CD4-positive, alpha-beta T cell (primary cell): ENCODE measurements around the gene RNF130. TPM values are rescaled to one million over a fixed set of nuclear protein-coding genes. Genes with fewer than 3 reads are reported as not detected.

ENCODE experiments used
- ATAC-seq: fragments of 200-7000 bp; cut with Tn5 transposase; one replicate; pipeline ENCODE4 v1.10.0; 2022; ENCODE audit warnings: mild to moderate bottlenecking; ENCODE audit not compliant: poor library complexity
- CTCF ChIA-PET: fragments of 350-600 bp; sonication (Branson Sonifier 250); formaldehyde crosslinking; loops from one replicate; lab custom pipeline; 2021; ENCODE audit warnings: antibody characterized with exemption, inconsistent platforms; lab: Charles Lee
- POLR2A ChIA-PET: fragments of 350-600 bp; sonication (Branson Sonifier 250); formaldehyde crosslinking; loops from one replicate; lab custom pipeline; 2021; ENCODE audit warnings: antibody characterized with exemption, inconsistent platforms; lab: Charles Lee
- DNase-seq, 14 experiments: peaks; one replicate each; pipeline ENCODE4 v3.0.0-alpha.2; 2013 to 2020; ENCODE audit warnings: mixed read lengths in 2 of 14
- H3K27ac ChIP-seq, 2 donors: one replicate each; pipeline versions ENCODE4 v1.5.1 to v1.7.0; 2013; ENCODE audit warnings: low read length in 2 of 2, low read depth in 1 of 2, mild to moderate bottlenecking in 1 of 2
- H3K27me3 ChIP-seq, 2 experiments: 1 replicate in 1 of 2; 2 replicates in 1 of 2; pipeline versions ENCODE4 v1.6.1 to v1.7.0; 2013; ENCODE audit warnings: low read length in 2 of 2, control low read depth in 1 of 2, mild to moderate bottlenecking in 1 of 2, moderate library complexity in 1 of 2; ENCODE audit not compliant: insufficient read depth in 2 of 2, control insufficient read depth in 1 of 2
- H3K36me3 ChIP-seq: one replicate; pipeline ENCODE4 v1.6.1; 2013; ENCODE audit warnings: low read length, control low read depth; ENCODE audit not compliant: insufficient read depth
- H3K4me1 ChIP-seq: one replicate; pipeline ENCODE4 v1.6.1; 2013; ENCODE audit warnings: low read length, control low read depth; ENCODE audit not compliant: insufficient read depth
- H3K4me3 ChIP-seq: one replicate; pipeline ENCODE4 v1.5.1; 2013; ENCODE audit warnings: mild to moderate bottlenecking, low read length, moderate library complexity
- H3K9me3 ChIP-seq, 2 experiments: 1 replicate in 1 of 2; 2 replicates in 1 of 2; pipeline versions ENCODE4 v1.6.1 to v1.7.0; 2013; ENCODE audit warnings: low read length in 2 of 2, mild to moderate bottlenecking in 2 of 2, control low read depth in 1 of 2, moderate library complexity in 1 of 2; ENCODE audit not compliant: control insufficient read depth in 1 of 2, insufficient read depth in 1 of 2
- H3K27ac Mint-ChIP-seq: one replicate; pipeline ENCODE4 v1.8.0; 2020; ENCODE audit warnings: mixed read lengths
- H3K27me3 Mint-ChIP-seq: one replicate; pipeline ENCODE4 v1.8.0; 2021; ENCODE audit warnings: mixed read lengths
- H3K36me3 Mint-ChIP-seq: one replicate; pipeline ENCODE4 v1.8.0; 2021; ENCODE audit warnings: low read depth, mixed read lengths
- H3K4me1 Mint-ChIP-seq: one replicate; pipeline ENCODE4 v1.8.0; 2021; ENCODE audit warnings: low read depth, mixed read lengths
- H3K4me3 Mint-ChIP-seq: one replicate; pipeline ENCODE4 v1.8.0; 2020; ENCODE audit warnings: mild to moderate bottlenecking, mixed read lengths
- H3K9me3 Mint-ChIP-seq: one replicate; pipeline ENCODE4 v1.8.0; 2020; ENCODE audit warnings: mixed read lengths
- CTCF ChIP-seq: fragments of 200-600 bp; IDR thresholded peaks from one replicate; pipeline ENCODE4 v1.8.0; 2022; ENCODE audit warnings: antibody characterized with exemption, mild to moderate bottlenecking
- intact Hi-C, 2 experiments: fragments of 100-400 bp; cut with DNase I in 1 of 2; cut with micrococcal nuclease in 1 of 2; formaldehyde crosslinking; loops; one replicate each; pipeline versions ENCODE4 v1.15.1 to v1.9.0; 2023 to 2025; cut with DNase I, micrococcal nuclease
- polyA plus RNA-seq, 2 donors: library from polyadenylated mRNA; unstranded; fragments of 120-200 nt; gene quantifications; one replicate each; pipeline ENCODE4 v1.2.1, GENCODE V29; 2013
- total RNA-seq, 174 experiments: library from RNA in 2 of 174; stranded (reverse) in 2 of 174; gene quantifications; one replicate each; pipeline ENCODE4 v1.2.3 and lab custom pipeline; 2021 to 2026

The RNF130 gene, protein sequence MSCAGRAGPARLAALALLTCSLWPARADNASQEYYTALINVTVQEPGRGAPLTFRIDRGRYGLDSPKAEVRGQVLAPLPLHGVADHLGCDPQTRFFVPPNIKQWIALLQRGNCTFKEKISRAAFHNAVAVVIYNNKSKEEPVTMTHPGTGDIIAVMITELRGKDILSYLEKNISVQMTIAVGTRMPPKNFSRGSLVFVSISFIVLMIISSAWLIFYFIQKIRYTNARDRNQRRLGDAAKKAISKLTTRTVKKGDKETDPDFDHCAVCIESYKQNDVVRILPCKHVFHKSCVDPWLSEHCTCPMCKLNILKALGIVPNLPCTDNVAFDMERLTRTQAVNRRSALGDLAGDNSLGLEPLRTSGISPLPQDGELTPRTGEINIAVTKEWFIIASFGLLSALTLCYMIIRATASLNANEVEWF
- total RNA-seq (10 to 100 TPM; 18.2 to 19.1 TPM), total RNA-seq (lab: John Stamatoyannopoulos, UW) (12.1 to 51.1 (median 28.2) reads per million in 172 experiments)
- 38.5 TPM for polyA plus RNA-seq (2013, experiment 1 of 2)
- 27.8 TPM for polyA plus RNA-seq (2013, experiment 2 of 2)

- peak; percentile 61 to 92 (median 81) for DNase-seq
- ATAC-seq, result peak; percentile 66
- Histone ChIP-seq H3K4me1 (peaks cover 22% of the 10 kb centered on the region), H3K9me3 (peaks cover 0 to 4% of the 10 kb centered on the region in 2 experiments), H3K4me3 (peak within 1 kb of the TSS; percentile 65), H3K27ac (peak within 1 kb of the TSS in 1 of 2 donors; percentile 62), H3K36me3 (no peaks in the 10 kb centered on the region), H3K27me3 (no peaks in the 10 kb centered on the region)
- Mint-ChIP-seq H3K4me1 (peaks cover 38% of the 10 kb centered on the region), H3K4me3 (peak within 1 kb of the TSS; percentile 89), H3K27ac (peak within 1 kb of the TSS; percentile 80), H3K36me3 (peaks cover 5% of the 10 kb centered on the region), H3K9me3 (no peaks in the 10 kb centered on the region), H3K27me3 (no peaks in the 10 kb centered on the region)
- intact Hi-C loops, result loop anchor here (1.0 to 10.0 kb wide), 7 partner anchors 13 to 1837 kb away; partner anchors contain the start of genes MAPK9 (in 1 of the 2), PHYKPL (in 1 of the 2), TBC1D9B (in 1 of the 2) and ZNF879 (in 1 of the 2)
- no peak for TF ChIP-seq CTCF
- ChIA-PET POLR2A (interaction anchor here (1.0 kb wide), 1 partner anchor 14 kb away, joined by 3 read pairs; no protein-coding TSS in a partner anchor), CTCF (no interaction called here)
Observed at GRCh38 chr5:180071531-180072255, at the start of gene RNF130. RNF130 (minus strand) TSS chr5:180071759; CDS start chr5:180071702, 57 bp downstream.

DNA sequence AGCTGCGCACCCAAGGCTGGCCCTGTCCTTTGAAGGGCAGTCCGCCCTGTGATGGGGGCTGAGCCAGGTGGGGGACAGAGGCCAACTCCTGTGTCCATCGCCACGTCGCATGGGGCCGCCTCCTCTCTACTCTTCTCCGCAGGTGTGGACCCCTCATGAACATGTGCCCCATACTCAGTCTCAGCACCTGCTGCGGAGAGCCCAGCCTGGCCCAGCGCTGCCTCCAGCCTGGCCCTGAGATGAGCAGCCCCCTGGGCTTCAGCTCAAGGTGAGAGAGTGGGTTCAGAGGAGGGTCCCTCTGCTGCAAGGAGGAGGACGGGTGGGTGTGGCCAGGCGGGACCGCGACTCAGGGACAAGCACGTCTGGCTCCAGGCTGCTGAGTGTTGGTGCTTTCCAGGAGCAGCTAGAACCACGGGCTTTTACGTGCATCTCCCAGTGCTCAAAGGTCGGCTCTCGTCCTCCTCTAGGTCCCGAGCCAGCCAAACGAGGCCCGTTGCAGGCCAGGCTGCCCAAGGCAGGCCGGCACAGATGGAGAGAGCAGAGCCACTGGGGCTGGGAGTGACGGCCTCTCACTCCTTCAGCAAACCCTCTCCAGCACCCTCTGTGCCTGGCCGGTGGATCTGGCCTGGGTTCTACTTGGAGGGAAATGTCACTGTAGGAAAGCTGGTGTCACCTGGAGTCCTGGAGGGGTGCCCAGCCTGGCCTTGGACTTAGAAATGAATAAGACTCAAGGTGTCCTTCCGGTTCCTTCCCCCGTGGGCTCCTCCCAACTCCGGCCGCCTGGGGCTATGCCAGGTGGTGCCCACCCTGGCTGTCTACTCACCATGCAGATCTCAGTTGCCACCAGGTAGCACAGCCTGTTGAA is 48.9 kb upstream of the RNF130 start:
- no peak overlapping the region for H3K4me3 Mint-ChIP-seq
- intact Hi-C loops, result no loop called here
- H3K36me3 Mint-ChIP-seq, result no peaks in the 10 kb centered on the region
- H3K4me1 Mint-ChIP-seq, result no peaks in the 10 kb centered on the region
- POLR2A ChIA-PET, result no interaction called here
- H3K9me3 Mint-ChIP-seq, result no peaks in the 10 kb centered on the region
- no peak overlapping the region for H3K4me3 ChIP-seq
- no peak for TF ChIP-seq CTCF
- no peak for ATAC-seq
- CTCF ChIA-PET, result no interaction called here
- no peaks in the 10 kb centered on the region for H3K9me3 ChIP-seq
- H3K27me3 Mint-ChIP-seq, result peaks cover 4% of the 10 kb centered on the region
- H3K27me3 ChIP-seq, result no peaks in the 10 kb centered on the region
- H3K4me1 ChIP-seq, result no peaks in the 10 kb centered on the region
- no peak overlapping the region for H3K27ac Mint-ChIP-seq
- peak in 1 of 14 experiments; percentile 9 for DNase-seq
- no peak overlapping the region for H3K27ac ChIP-seq
- H3K36me3 ChIP-seq, result no peaks in the 10 kb centered on the region

DNA sequence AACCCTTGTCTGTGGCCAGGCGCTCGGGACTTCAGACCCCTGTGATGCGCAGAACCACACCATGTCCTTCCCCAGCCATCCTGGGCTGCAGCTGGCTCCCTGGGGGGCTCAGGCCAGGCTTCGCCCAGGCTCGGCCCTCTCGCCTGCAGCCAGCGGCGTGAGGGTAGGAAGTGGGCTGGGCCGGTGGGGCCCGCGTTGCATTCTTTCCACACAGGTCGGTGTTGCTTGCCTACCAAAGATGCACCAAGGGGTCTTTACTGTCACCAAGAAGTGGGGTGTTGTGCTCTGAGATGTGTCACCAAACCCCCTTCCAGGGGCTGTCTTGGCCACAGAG is 48.3 kb upstream of the RNF130 start:
- Mint-ChIP-seq H3K27ac (no peak overlapping the region), H3K9me3 (no peaks in the 10 kb centered on the region), H3K4me1 (no peaks in the 10 kb centered on the region), H3K36me3 (no peaks in the 10 kb centered on the region), H3K4me3 (no peak overlapping the region), H3K27me3 (peaks cover 4% of the 10 kb centered on the region)
- no peak overlapping the region for H3K4me3 ChIP-seq
- ChIA-PET CTCF (no interaction called here), POLR2A (no interaction called here)
- no peaks in the 10 kb centered on the region for H3K4me1 ChIP-seq
- no peak overlapping the region for H3K27ac ChIP-seq
- DNase-seq (no peak), ATAC-seq (no peak)
- no peaks in the 10 kb centered on the region for H3K9me3 ChIP-seq
- intact Hi-C loops, result no loop called here
- TF ChIP-seq CTCF, result no peak
- no peaks in the 10 kb centered on the region for H3K27me3 ChIP-seq
- no peaks in the 10 kb centered on the region for H3K36me3 ChIP-seq
